ENCODE measurements around the gene PDE6G.
"Not testable (repeated sequence)": the region's sequence is repeated elsewhere in the genome, so short reads cannot be mapped to it uniquely, and the experiment has no call there.

The PDE6G gene

DNA sequence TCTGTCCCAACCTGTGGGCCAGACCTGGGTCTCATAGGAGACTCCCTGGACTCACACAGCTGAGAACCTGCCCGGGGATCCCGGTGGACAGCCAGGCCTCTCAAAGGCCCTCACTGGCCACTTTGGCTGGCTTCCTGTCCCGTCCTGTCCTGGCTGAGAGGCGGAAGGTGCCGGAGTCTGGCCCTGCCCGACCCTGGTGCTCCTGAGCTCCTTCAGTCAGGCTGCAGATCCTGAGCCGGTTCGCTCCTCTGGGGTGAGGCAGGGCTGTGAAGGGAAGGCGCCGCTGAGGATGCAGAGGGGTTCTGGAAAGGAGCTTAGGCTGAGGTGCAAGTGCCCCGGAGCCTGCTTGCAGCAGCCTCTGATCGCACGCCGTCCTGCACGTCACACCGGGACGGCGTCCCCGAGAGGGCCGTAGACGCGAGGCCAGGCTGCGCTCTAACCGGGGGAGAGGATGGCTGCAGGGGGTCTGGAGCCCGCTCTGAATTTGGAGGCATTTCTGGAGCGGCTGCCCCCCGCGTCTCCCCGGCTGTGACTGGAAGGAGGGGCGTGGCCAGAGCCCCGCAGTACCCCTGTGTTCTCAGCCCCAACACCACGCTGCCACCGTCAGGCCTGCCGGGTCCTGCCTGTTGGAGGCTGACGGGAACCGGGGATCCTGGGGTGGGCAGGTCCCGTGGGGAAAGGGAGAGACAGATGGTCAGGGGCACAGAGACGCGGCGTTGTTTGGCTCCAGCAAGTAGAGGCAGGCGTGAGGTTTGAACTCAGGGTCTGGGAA is 31.6 kb upstream of the PDE6G start:
- DNase-seq, result no peak

DNA sequence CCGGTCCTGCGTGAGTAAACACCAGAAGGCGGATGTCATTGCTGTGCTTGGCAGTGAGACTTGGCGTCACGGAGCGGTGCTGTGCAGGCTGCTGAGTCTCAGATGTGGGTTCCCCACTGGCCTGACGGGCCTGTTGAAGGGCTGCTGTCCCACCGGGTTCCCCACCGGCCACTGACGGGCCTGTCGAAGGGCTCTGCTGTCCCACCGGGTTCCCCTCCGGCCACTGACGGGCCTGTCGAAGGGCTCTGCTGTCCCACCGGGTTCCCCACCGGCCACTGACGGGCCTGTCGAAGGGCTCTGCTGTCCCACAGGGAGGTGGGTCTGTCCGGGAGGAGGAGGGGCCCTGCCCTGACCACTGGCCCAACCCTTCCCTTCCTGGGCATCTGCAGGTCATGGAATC is 30.3 kb upstream of the PDE6G start:
- DNase-seq, result no peak

DNA sequence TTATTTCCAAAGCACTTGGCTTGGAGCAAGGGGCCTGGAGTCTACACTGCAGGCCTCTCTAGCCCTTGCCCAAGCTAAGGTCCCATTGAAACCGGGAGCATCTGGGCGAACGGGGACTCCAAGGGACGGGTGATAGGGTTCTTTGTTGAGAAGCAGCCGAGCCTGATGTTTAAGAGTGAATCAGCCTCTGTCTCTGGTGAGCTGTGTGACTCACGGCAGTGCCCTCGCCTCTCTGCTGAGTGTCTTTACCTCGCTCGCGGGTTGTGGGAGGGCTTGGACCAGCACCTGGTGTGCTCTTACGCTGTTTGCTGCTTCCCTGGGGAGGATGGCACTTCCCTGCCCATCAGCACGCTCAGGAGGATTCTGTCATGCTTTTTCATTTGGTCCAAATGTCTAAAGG is 28.8 kb upstream of the PDE6G start:
- DNase-seq, result no peak

DNA sequence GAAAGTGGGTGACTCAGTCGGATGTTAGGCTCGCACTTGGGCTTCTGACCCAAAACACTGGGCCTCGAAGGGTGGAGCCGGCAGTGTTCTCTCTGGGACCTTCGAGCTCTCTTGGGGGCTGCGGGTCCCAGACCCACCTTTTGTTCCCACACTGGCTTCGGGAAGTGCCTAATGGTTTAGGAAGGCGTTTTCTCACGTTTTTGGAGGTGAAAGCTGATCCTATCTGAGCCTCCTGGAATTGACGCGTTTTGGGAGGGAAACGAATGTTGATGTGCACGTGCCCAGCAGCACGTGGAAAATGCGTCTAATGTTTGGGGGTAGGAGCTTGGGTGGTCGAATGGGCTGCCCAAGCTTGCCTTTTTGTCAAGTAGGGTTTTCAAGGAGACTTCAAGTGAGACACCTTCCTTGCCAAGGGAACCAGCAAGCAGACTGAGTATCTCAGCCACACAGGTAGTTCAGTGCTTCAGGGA is 28.1 kb upstream of the PDE6G start:
- DNase-seq, result no peak

DNA sequence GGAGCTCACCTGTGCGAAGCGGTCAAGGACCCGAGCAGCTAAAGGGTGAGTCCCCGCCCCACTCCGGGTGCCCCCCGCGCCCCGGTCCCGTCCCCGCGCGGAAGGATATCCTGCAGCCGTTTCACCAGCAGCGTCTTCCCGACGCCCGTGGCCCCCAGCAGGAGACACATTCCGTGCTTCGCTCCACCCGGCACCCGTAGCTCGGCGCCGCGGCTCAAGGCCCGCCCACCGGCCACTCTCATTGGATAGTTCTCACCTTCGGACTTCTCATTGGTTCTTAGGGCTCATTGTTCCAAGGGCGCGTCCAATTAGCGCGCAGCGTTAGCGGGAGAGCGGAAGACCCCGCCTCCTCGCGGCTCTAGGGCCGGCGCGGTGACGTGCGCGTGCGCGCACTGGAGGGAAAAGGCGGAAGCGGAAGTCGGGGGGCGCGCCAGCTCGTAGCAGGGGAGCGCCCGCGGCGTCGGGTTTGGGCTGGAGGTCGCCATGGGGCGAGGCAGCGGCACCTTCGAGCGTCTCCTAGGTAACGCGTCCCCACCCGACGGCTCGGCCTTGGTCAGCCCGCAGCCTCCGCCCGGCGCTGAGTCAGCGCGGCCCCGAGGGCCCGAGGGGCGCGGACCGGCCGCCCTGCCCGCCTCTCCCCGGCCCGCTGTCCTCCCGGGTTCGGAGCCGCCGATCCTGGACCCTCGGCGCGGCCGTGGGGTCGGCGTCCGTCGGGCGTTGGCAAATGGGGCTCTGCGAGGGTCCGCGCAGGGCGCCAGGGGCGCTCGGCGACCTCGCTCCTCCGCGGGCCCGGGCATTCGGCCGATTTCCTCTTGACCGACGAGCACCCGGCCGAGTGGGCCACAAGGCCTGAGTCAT is 27.5 kb upstream of the PDE6G start, which contains the start of the genes ARL16 and HGS:
Gene ARL16 (minus strand): TSS at position 214 of the 858 bp plus-strand sequence. CDS start 44 bp downstream, at position 170.
Gene HGS (plus strand): TSS at position 428 of the 858 bp plus-strand sequence. CDS start 56 bp downstream, at position 484.
- DNase-seq, result peak; percentile 93

DNA sequence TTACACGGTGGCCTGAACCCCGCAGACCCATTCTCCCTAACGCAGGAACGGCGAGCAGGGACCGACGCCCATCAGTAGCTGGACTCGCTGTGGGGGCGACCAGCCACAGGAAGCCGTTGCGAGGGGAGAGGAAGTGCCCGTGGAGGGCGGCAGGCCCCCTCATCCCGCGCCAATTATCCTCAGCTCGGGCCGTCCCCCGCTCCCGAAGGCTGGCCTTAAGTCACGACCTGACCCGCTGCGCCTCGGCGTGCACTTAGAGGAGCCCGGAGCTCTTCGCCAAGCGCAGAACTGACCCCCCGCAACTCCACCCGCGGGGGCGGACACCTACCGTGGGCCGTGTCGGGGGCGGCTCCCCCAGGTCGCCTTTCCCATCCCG is 26.9 kb upstream of the PDE6G start:
- DNase-seq, result no peak

DNA sequence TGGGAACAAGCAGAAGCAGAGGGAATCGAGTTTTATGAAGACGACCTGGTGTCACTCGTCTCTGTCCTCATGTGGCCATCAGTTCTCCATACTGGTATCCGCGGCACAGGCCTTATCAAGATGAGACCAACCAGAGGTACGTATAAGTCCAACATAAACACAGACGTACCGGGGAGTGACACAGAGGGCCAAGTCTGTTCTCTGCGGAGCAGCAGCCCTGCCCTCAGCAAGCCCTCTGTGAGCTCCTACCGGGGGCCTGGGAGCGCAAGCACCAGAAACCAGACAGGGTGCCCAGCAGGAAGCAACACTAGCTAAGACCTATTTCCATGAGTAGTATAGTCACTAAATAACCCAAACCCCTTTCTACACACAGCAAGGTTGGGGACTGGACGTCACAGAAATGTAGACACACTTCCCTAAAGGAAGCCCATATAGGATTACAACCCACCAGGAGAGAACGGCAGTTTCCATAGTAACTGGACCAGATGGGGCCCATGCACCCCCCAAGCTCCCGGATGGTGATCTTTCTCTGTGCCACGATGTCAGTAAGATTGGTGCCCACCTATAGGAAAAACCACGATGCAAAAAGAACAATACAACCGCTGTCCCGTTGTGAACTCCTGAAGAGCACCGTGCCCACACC is 26.3 kb upstream of the PDE6G start:
- no peak for DNase-seq

DNA sequence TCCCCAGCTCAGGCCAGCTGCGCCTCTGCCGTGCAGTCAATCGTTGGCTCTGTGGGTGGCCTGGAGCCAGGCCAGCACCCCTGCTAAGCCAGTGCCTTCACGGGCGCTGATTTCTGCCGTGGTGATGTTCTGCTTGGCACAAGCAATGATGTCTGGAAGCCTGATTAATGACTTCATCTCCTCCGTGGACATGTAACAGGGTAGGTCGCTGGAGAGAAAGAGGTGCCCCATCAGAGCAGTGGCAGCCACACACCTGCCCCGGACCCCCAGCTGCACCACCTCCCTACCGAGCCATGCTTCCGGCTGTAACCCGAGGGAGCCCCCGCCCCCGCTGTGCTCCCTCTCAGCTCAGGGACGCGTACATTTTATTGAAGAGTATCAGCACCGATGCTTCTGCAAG is 25.3 kb upstream of the PDE6G start:
- DNase-seq, result no peak

DNA sequence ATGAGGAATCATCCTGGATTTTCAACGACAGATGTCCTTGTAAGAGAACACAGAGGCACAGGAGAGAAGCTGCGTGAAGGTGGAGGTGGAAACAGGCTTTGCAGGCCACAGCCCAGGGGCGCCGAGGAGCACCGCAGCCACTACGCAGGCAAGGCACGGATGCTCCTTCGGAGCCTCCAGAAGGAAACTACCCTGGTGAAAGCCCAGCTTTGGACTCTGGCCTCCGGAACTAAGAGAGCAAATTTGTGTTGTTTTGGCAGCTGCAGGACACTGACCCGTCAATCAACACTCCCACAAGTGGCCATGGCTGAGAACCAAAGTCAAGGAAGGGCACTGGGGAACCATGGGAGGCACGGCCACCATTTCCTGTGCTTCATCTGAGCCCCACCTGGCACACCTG is 23.8 kb upstream of the PDE6G start:
- no peak for DNase-seq

DNA sequence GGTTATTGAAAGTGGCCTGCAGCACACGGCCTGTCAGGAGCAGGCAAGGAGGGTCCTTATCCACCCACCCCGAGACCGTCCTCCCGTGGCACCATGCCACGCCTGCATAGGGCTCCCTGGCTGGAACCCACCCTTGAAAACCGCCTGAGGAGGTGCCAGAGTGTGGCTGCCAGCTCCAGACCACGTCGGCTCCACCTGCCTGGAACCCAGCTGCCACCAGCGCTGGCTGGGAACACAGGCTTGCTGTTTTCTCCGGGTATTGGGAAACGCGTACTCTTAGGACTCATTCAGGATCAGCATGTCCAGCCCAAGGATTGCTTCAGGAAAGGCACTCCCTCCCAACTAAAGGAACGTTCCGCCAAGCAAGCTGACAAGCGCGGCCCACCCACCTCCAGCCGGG is 20.6 kb upstream of the PDE6G start:
- no peak for DNase-seq

DNA sequence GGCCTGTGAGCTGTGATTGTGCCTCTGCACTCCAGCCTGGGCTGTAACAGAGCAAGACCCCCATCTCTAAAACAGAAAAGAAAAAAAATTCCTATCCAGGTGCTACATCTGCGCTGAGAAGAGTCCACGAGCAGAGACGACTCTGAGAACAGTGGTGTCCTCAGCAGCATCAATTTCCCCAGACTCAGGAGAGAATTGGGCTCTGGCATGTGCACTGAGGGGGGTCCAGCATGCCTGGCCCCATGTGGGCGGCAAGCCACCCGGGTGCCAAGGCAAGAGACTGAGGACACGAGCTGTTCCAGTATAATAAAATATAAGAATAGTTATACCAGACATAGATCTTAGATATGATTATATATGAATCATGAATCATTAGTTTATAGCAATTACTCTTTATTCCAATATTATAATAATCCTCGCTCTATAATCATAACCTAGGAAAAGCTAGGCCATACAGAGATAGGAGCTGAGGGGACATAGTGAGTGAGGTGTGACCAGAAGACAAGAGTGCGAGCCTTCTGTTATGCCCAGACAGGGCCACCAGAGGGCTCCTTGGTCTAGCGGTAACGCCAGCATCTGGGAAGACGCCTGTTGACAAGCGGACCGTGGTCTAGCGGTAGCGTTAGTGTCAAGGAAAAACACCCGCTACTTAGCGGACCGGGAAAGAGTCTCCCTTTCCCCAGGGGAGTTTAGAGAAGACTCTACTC is 19.3 kb upstream of the PDE6G start:
- not testable (repeated sequence) for DNase-seq

DNA sequence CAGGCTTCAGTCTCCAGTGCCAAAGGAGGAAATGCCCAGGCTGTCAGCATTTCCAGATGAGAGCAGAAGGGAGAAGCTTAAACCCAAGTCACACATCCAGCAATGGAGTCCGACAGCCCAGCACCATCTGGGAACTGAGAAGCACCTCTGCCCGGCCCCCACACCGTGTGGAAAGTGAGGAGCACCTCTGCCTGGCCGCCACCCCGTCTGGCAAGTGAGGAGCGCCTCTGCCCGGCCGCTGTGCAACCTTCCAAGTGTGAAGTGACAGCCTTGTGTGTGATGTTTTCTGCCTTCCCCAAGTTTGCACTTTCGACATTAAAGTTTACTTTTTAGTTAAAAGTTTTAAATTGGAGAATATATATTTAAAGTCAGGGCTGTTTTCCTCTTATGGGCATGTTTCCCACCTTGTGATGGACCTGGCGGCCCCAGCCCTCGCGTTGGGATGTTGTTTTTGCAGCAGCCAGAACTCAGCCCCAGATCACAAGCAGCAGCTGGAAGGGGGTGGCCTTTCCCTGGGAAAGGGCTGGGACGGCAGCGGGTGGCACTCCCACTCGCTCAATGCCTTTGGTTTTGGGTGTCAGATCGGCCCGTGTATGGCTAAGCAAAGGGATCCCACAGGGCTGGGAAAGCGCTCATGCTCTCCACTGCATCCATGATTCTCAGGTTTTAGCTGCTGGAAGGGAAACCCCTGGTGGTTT is 17.4 kb upstream of the PDE6G start:
- DNase-seq, result no peak

DNA sequence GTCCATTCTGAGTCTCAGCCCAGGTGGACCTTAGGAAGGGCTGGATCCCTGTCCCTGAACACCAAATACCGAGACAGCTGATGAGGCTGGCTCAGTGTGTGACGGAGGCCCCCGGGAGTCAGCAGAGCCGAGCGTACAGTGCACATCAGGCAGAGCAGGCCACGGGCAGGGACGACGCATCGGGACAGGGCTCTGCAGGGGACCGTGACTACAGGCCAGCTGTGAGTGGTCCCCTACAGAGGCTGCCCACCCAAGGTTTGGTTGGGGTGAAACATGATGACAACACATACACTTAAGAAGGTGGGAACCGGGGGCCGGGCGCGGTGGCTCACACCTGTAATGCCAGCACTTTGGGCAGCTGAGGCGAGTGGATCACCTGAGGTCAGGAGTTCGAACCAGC is 16.6 kb upstream of the PDE6G start:
- DNase-seq, result no peak

DNA sequence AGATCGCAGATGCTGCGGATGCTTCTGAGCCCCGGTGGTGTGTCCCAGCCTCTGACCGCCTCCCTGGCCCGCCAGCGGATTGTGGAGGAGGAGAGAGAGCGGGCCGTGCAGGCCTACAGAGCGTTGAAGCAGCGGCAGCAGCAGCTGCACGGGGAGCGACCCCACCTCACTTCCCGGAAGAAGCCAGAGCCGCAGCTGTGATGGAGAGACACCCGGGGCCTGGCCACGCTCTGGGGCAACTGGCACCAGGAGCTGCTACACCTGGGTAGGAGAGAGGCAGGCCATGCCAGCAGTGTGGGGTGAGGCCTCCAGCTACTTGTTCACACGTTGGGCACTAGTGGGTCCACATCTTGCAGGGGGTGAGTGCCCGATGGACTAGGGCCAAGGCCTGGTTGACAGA is 16.2 kb upstream of the PDE6G start:
- no peak for DNase-seq

DNA sequence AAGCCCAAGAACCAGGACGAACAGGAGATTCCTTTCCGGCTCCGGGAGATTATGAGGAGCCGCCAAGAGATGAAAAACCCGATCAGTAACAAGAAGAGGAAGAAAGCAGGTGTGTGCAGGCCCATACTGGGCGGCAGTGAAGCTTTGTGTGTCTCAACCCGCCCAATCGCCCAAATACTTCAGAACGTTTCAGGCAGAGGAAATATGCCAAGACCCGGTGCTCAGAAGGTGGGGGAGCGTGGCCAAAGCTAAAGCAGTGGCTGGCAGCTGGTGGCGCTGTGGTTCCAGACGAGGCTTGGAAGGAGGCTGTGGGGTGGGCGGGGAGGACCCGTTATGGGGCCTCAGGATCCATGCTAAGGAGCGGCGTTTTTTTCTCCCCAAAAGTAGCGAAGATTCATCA is 11.4 kb upstream of the PDE6G start:
- DNase-seq, result no peak

DNA sequence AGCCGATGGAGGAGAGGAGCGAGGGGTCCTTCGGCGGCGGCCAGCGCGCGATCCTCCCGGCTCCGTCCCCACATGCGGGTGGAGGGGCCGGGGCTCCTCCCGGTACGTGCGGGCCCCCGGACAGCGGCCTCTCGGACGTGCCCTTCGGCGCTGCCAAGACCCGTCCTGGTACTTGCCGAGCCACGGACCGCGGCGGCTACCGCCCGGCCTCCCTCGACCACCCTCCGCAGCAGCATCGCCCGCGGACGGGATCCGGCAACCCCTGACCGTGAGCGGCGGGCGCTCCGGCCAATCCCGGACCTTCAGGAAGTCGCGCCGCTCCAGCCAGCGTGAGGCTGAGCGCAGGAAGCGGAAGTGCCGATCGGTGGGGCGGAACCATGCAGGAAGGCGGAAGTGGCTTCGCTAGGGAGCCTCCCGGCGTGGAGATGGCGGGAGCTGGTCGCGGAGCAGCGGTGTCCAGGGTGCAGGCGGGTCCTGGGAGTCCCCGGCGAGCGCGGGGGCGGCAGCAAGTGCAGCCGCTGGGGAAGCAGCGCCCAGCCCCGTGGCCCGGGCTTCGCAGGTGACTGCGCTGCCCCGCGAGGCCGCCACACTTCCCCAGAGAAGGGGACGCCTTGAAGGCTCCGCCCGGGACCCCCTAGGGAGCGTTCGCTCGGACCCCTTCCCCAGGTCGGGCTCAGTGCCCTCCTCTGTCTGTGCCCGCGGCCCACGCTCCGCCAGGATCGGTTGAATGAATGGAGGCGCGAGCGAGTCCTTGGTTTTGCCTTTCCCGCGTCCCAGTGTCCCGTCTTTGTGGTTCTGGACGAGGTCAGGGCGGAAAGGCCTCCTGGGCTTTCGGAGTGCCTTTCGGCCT is 10.2 kb upstream of the PDE6G start, which contains the start of the genes CCDC137 and OXLD1:
Gene CCDC137 (plus strand): TSS at position 396 of the 850 bp plus-strand sequence. CDS start 30 bp downstream, at position 426.
Gene OXLD1 (minus strand): TSS at position 264 of the 850 bp plus-strand sequence. CDS start 28 bp downstream, at position 236.
- DNase-seq, result peak; percentile 93

DNA sequence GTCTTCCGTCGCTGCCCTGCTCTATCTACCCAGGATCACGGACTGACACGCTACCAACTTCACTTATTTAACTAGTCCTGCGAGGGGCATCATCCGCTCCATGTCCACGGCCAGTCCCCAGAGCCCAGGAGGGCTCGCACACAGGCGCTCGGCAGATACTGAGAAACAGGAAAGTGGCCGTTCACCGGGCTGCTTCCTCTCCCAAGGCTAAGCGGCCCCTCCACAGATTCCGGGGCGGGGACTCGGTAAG is 9.7 kb upstream of the PDE6G start:
- DNase-seq, result no peak

DNA sequence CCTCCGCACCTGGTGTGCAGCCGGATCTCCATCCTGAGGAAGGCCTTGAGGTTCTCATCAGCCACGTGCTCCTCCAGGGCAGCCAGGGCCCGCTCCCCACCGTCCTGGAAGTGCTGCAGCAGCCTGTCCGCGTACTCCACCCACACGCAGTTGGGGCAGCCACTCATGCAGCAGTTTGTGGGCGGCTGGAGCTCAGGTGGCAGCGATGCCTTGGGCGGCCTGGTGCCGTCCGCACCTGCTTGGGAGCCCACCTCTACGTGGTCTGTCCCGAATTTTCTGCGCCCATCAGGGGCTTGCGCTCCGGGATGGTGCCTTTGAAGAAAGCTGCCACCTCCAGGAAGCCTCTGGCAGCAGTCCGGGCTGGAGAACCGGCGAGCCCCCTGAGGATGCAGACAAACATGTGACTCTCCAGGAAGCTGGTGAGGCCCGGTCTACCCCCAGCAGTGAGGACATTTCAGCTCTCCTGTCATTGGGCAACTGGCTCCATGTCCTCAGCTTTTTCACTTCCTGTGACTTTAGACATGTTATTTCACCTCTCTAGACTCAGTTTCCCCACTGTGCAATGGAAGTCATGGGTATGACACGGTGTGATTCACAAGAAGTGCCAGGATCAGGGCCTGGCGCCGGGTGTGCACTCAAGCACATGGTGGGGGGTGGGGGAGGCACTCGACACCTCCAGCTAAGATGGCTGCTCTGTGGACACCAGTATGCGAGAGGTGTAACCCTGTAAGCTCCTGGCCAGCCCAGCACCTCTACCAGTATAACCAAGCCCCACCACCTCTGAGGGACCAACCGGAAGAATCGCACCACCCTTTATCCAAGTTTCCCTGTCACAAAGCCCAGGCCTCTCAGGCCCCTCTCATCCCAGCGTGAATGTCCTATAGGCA is 9.1 kb upstream of the PDE6G start:
- no peak for DNase-seq

DNA sequence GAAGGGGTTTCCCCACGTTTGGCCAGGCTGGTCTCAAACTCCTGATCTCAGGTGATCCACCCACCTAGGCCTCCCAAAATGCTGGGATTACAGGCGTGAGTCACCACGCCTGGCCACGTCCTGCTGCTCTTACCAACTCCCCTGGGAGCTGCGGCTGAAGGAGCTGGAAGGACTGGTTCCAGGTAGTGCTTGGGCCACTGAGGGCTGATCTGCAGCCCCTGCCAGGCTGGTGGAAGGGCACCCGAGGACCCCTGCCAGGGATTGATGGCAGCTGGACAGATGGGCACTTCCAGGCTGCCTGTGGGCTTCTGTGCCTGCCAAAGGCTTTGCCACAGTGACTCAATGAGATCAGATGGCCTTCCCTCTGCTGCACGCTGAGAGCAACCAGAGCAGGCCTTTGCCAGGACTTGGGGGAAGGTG is 7.7 kb upstream of the PDE6G start:
- DNase-seq, result no peak

DNA sequence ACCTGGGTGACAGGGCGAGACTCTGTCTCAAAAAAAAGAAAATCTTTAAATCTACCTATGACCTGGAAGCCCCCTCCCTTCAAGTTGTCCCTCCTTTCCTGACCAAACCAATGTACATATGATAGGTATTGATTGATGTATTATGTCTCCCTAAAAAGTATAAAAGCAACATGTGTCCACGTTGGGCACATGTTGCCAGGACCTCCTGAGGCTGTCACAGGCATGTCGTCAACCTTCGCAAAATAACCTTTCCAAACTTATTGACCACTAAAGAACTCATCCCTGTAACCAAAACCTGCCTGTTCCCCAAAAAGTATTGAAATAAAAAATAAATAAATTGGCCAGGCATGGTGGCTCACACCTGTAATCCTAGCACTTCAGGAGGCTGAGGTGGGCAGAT is 5.7 kb upstream of the PDE6G start:
- no peak for DNase-seq

Data from activated gamma-delta T cell (primary cell).